Measurements from ENCODE around the gene TUBGCP6.

TUBGCP6 gene

GRCh38 chr22:50244420-50245213 lies at the start of gene TUBGCP6:
Gene TUBGCP6, minus strand, starts transcription at chr22:50245023. Its CDS starts 564 bp downstream, at chr22:50244459.
- DNase-seq: peak; percentile 85

GRCh38 chr22:50294319-50294656 lies 49.5 kb upstream of the TUBGCP6 start:
- DNase-seq: no peak

GRCh38 chr22:50293441-50294318 lies 48.9 kb upstream of the TUBGCP6 start:
- peak; percentile 68 for DNase-seq

GRCh38 chr22:50292643-50293440 lies 48.0 kb upstream of the TUBGCP6 start:
- DNase-seq: peak; percentile 34

- no peak for DNase-seq
Observed at GRCh38 chr22:50289942-50290630, 45.3 kb upstream of the TUBGCP6 start.

GRCh38 chr22:50289151-50289941 lies 44.5 kb upstream of the TUBGCP6 start:
- DNase-seq: no peak

- no peak for DNase-seq
Observed at GRCh38 chr22:50287731-50288130, 42.9 kb upstream of the TUBGCP6 start.

- DNase-seq: no peak
Observed at GRCh38 chr22:50286701-50287318, 42.0 kb upstream of the TUBGCP6 start.

GRCh38 chr22:50286275-50286674 lies 41.5 kb upstream of the TUBGCP6 start:
- no peak for DNase-seq

- DNase-seq: no peak
Observed at GRCh38 chr22:50285568-50286229, 40.9 kb upstream of the TUBGCP6 start.

GRCh38 chr22:50284479-50284878 lies 39.7 kb upstream of the TUBGCP6 start:
- DNase-seq: no peak

GRCh38 chr22:50283821-50284220 lies 39.0 kb upstream of the TUBGCP6 start:
- no peak for DNase-seq

- DNase-seq: peak; percentile 89
Observed at GRCh38 chr22:50282361-50283155, 37.7 kb upstream of the TUBGCP6 start.

- DNase-seq: no peak
Observed at GRCh38 chr22:50281957-50282356, 37.1 kb upstream of the TUBGCP6 start.

- no peak for DNase-seq
Observed at GRCh38 chr22:50281384-50281760, 36.5 kb upstream of the TUBGCP6 start.

- DNase-seq: no peak
Observed at GRCh38 chr22:50280708-50281383, 36.0 kb upstream of the TUBGCP6 start.

- DNase-seq: no peak
Observed at GRCh38 chr22:50280022-50280707, 35.3 kb upstream of the TUBGCP6 start.

GRCh38 chr22:50278956-50279619 lies 34.3 kb upstream of the TUBGCP6 start:
- no peak for DNase-seq

Data from kidney glomerular epithelial cell (primary cell).